Measurements from ENCODE around the gene PDSS1.

DNA sequence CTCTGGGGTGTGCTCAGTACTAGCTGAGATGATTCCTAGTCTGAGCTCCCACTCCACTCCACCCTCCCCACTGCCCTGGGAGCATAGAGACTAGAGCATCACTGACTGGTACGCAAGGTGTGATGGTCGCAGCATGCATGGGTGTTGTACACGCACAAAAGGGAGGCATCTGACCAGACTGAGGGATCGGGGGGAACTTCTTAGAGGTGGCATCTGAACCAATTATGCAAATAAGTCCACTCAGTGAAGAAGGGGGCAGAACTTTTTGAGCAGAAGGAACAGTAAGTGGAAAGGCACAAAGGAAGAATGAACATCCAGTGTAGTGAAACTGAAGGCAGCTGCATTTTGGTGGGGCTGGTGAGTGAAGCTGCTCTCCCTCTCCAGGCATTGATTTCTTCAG, 25.5 kb downstream of the PDSS1 start:
- TF ChIP-seq, protein P1, sequence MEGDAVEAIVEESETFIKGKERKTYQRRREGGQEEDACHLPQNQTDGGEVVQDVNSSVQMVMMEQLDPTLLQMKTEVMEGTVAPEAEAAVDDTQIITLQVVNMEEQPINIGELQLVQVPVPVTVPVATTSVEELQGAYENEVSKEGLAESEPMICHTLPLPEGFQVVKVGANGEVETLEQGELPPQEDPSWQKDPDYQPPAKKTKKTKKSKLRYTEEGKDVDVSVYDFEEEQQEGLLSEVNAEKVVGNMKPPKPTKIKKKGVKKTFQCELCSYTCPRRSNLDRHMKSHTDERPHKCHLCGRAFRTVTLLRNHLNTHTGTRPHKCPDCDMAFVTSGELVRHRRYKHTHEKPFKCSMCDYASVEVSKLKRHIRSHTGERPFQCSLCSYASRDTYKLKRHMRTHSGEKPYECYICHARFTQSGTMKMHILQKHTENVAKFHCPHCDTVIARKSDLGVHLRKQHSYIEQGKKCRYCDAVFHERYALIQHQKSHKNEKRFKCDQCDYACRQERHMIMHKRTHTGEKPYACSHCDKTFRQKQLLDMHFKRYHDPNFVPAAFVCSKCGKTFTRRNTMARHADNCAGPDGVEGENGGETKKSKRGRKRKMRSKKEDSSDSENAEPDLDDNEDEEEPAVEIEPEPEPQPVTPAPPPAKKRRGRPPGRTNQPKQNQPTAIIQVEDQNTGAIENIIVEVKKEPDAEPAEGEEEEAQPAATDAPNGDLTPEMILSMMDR (IDR thresholded peaks at IDR 0.05; ENCODE audit: poor library complexity, severe bottlenecking), result no peak
- TF ChIP-seq TAF1 (IDR thresholded peaks at IDR 0.05; ENCODE audit: low read depth) (no peak), REST (IDR thresholded peaks at IDR 0.05; ENCODE audit: borderline replicate concordance) (no peak), EZH2 (IDR thresholded peaks at IDR 0.05; ENCODE audit: borderline replicate concordance, insufficient read depth, low read length, poor library complexity, severe bottlenecking) (no peak), POLR2AphosphoS5 (IDR thresholded peaks at IDR 0.05) (no peak), SMC3 (conservative IDR thresholded peaks at IDR 0.05; ENCODE audit: poor library complexity) (no peak), EP300 (conservative IDR thresholded peaks at IDR 0.05; ENCODE audit: poor library complexity, severe bottlenecking) (no peak)
